Erythroblast (primary cell): ENCODE measurements around the gene MAPRE3.
A peak's percentile ranks its signal among the peaks of the same experiment; 100 is the strongest.
"Not testable (repeated sequence)": the region's sequence is repeated elsewhere in the genome, so short reads cannot be mapped to it uniquely, and the experiment has no call there.

Source experiments
- DNase-seq, 2 experiments: peaks; one replicate each; lab custom pipeline; 2025; lab: John Stamatoyannopoulos, UW
- GATA1 ChIP-seq: IDR thresholded peaks from 2 replicates; pipeline ENCODE4 v1.6.1; 2011; ENCODE audit warnings: low read depth, mild to moderate bottlenecking, control low read depth, low read length, moderate library complexity
- POLR2A ChIP-seq: IDR thresholded peaks from 2 replicates; pipeline ENCODE4 v1.6.1; 2011; ENCODE audit warnings: mild to moderate bottlenecking, low read length

Gene MAPRE3

GRCh38 chr2:26970244-26970927 lies at the start of gene MAPRE3:
Gene MAPRE3 (plus strand): TSS chr2:26970637. CDS start chr2:27022219, 51,582 bp downstream.
- TF ChIP-seq POLR2A (no peak), GATA1 (no peak)
- peak; percentile 78 to 87 for DNase-seq

DNA sequence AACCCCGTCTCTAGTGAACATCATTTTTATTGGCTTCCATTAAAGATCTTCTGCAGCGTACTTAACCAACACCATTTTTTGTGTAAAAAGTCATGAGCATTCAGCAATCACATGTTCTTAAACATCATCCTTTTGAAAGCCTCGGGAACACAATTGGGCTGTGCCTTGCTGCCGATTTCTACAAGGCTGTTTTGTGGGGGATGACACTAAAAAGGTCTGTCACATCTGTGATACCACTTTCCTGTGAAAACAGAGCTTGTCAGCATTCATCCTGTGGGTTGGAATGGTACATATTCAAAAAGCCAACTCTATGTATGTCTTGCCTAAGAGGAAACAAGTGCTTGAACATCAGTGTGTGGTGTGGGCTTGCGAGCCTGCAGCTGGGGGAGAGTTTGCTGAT lies 49.1 kb upstream of the MAPRE3 start:
- no peak for DNase-seq
- TF ChIP-seq GATA1 = no peak
- TF ChIP-seq POLR2A = no peak

DNA sequence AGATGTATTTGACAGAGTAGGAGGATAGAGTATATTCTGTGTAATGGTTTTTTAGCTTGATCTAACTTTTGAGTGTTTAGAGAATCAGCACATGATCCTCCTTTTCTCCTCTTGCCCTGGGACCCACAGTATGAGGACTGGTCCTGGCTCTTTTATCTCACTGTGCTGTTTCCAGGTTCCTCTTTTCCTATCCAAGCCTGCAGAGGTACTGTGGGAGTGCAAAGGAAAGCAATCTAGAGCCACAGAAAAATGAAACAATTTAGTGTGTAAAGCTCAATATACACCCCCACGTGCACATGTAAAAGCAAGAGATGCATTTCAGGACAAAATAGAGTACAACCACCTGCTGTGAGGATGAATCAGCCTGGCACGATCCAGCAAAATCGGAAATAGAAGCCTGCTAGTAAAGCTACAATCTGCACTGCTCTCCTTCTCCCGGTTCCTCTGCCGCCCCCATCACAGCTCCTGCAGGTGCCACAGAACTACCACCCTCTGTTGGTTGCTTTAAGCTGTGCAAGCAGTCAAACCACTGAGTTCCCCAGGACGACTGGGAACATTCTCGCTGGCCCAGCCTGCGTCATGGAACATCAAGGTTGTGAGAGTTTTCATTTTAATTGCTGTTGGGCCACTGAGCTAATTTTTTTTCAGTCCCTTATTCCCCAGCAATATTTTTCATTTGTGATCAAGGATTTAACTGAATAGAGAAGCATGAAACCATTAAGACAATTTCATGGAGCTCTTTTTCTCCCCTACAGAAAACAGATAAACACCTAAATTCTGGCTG lies 47.8 kb upstream of the MAPRE3 start:
- TF ChIP-seq GATA1 (no peak), POLR2A (no peak)
- DNase-seq = peak; percentile 31 to 37

DNA sequence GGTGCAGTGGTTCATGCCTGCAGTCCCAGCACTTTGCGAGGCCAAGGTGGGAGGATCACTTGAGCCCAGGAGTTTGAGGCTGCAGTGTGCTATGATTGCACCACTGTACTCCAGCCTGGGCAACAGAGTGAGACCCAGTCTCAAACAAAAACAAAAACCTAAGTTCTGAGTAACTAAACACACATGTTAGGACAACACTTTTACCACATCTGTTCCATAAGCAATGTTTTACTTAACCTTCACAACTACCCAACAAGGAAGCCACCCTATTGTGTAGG lies 47.3 kb upstream of the MAPRE3 start:
- not testable (repeated sequence) for DNase-seq

DNA sequence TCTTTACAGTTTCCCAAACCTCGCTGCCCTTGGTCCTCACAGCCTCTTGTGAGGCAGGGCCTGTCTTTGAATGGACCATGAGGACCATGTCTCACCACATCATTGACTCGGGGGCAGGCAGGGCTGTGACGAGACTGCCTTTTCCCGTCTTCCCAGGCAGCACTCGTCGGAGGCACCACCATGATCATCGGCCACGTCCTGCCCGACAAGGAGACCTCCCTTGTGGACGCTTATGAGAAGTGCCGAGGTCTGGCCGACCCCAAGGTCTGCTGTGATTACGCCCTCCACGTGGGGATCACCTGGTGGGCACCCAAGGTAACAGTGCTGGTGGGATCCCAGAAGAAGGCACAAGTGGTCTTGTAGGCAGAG lies 45.7 kb upstream of the MAPRE3 start:
- no peak for DNase-seq
- no peak for TF ChIP-seq GATA1
- no peak for TF ChIP-seq POLR2A

DNA sequence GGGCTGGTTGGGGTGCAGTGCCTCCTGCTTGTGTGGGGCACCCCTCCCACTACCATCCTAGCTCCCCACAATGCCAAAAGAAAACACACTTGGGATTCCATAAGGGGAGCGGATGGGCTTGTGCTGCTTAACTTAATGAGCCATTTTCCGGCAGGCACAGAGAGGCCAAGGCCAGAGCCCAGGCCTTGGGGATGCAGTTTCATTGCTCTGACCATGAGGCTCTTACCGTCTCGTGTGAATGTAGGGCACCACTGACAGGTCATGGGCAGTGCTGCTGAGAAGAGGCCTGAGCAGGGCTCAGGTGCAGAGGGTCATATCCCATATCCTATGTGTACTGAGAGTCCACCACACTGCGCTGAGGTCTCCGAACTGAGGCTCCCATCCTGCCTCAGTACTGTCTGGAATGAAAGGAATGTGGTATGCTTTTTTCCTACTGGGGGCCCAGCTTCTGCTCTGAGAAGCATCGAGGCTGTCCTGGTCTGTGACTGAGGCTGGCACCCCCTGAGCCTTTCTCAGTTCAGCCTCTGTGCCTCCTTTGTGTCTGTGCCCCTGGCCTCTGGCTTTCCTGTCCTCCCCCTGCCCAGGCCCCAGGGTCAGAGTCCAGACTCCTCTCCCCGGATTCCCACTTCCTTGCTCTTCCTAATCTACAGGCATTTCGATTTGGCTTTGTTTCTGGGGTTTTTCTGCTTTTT lies 45.2 kb upstream of the MAPRE3 start:
- no peak for DNase-seq
- TF ChIP-seq POLR2A (no peak), GATA1 (no peak)

- no peak for DNase-seq
- TF ChIP-seq GATA1 (no peak), POLR2A (no peak)
These were observed 43.2 kb upstream of the MAPRE3 start for GRCh38 chr2:26927221-26927620.

- TF ChIP-seq POLR2A (no peak), GATA1 (no peak)
- DNase-seq = no peak
These were observed 37.5 kb upstream of the MAPRE3 start for GRCh38 chr2:26932974-26933373.

DNA sequence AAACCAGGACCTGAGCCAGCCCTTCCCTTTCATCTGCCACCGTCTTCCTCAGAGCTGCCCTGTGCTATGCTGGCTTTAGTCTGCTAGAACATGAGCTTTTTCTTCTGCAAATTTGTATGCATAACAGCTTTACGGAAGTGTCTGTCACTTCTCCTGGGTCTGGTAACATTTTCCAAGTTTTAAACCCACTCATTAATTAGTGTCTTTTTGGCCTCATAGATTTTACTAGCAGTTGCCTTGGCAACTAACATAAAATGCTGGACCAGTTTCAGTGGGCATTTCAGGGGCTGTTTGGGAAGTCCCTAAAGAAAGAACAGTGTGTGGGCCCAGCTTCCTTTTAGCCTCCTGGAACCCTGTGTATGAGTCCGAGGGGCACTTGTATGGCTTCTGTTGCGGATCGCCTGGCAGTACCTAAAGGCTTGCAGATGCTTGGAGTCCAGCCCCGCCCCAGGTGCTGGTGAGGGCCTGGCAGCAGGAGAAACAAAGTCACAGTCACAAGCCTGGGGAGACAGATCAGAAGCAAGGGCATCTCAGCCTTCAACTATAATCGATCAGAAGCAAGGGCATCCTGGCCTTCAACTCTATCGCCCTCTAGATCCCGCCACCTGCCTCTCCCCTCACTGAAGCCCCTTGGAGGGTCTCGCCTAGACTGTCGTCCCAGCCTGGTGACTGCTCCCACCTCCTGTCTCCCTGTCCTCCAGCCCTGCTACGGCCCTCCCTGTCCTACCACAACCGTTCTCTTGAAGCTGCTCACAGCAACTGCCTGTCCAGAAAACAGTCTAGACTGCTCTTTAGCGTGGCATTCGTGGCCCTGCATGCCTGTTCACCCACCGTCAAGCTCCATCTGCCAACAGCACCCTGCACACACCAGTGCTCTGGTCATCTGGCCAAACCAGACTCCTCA lies 36.8 kb upstream of the MAPRE3 start:
- no peak for DNase-seq
- TF ChIP-seq POLR2A = no peak
- no peak for TF ChIP-seq GATA1

DNA sequence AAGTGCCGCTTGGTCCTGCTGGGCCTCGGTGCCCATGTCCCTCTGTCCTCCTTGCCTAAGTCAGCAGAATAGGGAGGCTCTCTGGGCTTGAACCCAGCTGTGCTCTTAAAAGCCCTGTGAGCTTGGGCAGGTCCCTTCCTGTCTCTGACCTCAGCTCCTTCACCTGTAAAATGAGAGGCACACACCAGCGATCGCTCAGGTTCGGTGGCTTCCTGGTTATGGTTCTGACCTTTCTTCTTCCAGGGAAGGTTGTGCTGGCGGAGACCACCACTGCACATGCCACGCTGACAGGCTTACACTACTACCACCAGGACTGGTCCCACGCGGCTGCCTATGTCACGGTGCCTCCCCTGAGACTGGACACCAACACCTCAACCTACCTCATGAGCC lies 36.1 kb upstream of the MAPRE3 start:
- DNase-seq = no peak
- no peak for TF ChIP-seq GATA1
- TF ChIP-seq POLR2A = no peak

- no peak for DNase-seq
- TF ChIP-seq GATA1 (no peak), POLR2A (no peak)
These were observed 35.5 kb upstream of the MAPRE3 start for GRCh38 chr2:26934985-26935384.

- TF ChIP-seq GATA1 (no peak), POLR2A (no peak)
- no peak for DNase-seq
These were observed 33.6 kb upstream of the MAPRE3 start for GRCh38 chr2:26936855-26937254.

DNA sequence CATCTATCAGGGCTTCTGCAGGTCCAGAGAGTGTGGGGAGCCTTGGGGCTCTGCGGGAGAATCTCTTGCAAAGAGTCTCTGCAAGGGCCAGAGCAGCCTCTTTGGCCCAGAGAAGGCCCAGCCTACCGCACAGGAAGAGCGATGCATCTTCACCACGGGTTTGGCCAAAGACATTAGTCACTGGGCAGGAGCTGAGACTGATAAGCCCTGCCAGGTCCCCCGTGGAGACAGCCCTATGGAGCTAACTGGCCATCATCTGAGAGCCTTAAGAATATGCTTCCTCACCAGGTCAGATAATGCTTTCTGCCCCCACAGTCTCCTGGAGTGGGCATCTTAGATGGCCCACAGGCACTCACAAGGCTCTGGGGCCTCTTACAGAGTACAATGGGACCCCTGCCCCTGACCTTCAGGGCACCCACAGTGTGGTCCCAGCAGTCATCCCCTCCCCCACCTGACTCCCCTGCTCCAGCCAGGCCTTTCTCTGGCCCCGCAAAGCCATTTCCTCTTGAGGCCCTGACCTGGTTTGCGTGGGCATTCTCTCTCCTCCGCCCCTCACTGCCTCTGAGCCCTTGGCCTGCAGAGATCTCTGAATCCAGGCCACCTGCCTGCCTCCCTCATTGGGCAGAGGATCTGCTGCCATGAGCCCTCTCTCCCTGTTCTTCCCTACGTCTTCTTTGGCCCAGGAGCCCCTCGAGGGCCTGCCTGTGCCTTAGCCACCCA lies 31.9 kb upstream of the MAPRE3 start:
- no peak for DNase-seq
- no peak for TF ChIP-seq GATA1
- no peak for TF ChIP-seq POLR2A
